SK-N-SH (cell line): ENCODE results near the gene UNC5B. TPM values are rescaled to one million over a fixed set of nuclear protein-coding genes. Genes with fewer than 3 reads are reported as not detected.

Source experiments
- CTCF ChIA-PET: fragments of 300-600, 350-600 bp; formaldehyde crosslinking; extraction: SDS; loops from one replicate; lab custom pipeline; 2021; lab: Yijun Ruan, JAX
- POLR2A ChIA-PET: fragments of 350-600 bp; sonication (Branson Sonifier 250); formaldehyde crosslinking; extraction: SDS; loops from one replicate; lab custom pipeline; 2020; ENCODE audit warnings: antibody characterized with exemption, inconsistent platforms; lab: Yijun Ruan, JAX
- DNase-seq: peaks from one replicate; pipeline ENCODE4 v3.0.0; 2012
- H2AFZ ChIP-seq: fragments of 200-600 bp; sonication (generic); 2 replicates; pipeline ENCODE4 v1.8.1; 2016; ENCODE audit warnings: antibody characterized with exemption, mild to moderate bottlenecking, low read depth
- H3F3A ChIP-seq: fragments of 200-600 bp; sonication (generic); replicated peaks from 2 replicates; pipeline ENCODE3; 2016; ENCODE audit warnings: antibody characterized with exemption, mild to moderate bottlenecking; ENCODE audit not compliant: insufficient read depth
- H3K27ac ChIP-seq, 2 experiments: fragments of 200-500 bp in 1 of 2; fragments of 200-600 bp in 1 of 2; sonication (Bioruptor generic) in 1 of 2; sonication (generic), shearing (Covaris generic) in 1 of 2; 2 replicates each; pipeline versions ENCODE4 v1.5.1 to v1.6.1; 2014 to 2016; ENCODE audit warnings: low read depth in 2 of 2, inconsistent platforms in 1 of 2, low read length in 1 of 2, mild to moderate bottlenecking in 1 of 2, mixed read lengths in 1 of 2
- H3K27me3 ChIP-seq: fragments of 200-600 bp; sonication (generic), shearing (Covaris generic); 2 replicates; pipeline ENCODE4 v1.6.1; 2016; ENCODE audit warnings: mixed run types; ENCODE audit not compliant: insufficient read depth
- H3K36me3 ChIP-seq, 2 experiments: fragments of 200-500 bp in 1 of 2; fragments of 200-600 bp in 1 of 2; sonication (Bioruptor generic) in 1 of 2; sonication (generic) in 1 of 2; replicated peaks in 1 of 2; 2 replicates each; pipeline versions ENCODE3 to v1.5.1; 2014 to 2016; ENCODE audit warnings: low read length in 1 of 2, mild to moderate bottlenecking in 1 of 2; ENCODE audit not compliant: insufficient read depth in 2 of 2, control insufficient read depth in 1 of 2
- H3K4me1 ChIP-seq, 2 experiments: fragments of 200-500 bp in 1 of 2; fragments of 200-600 bp in 1 of 2; sonication (Bioruptor generic) in 1 of 2; sonication (generic), shearing (Covaris generic) in 1 of 2; 2 replicates each; pipeline versions ENCODE4 v1.5.1 to v1.6.1; 2014 to 2016; ENCODE audit warnings: low read depth in 1 of 2, low read length in 1 of 2, mixed run types in 1 of 2; ENCODE audit not compliant: insufficient read depth in 2 of 2, control insufficient read depth in 1 of 2
- H3K4me2 ChIP-seq: fragments of 200-600 bp; sonication (generic), shearing (Covaris generic); 2 replicates; pipeline ENCODE4 v1.6.1; 2017; ENCODE audit warnings: mixed run types
- H3K4me3 ChIP-seq, 2 experiments: fragments of 200-500 bp in 1 of 2; fragments of 200-600 bp in 1 of 2; sonication (Bioruptor generic) in 1 of 2; sonication (generic), shearing (Covaris generic) in 1 of 2; 2 replicates each; pipeline versions ENCODE4 v1.5.1 to v1.8.1; 2014 to 2016; ENCODE audit warnings: low read depth in 2 of 2, inconsistent platforms in 1 of 2, low read length in 1 of 2, mild to moderate bottlenecking in 1 of 2, mixed read lengths in 1 of 2, moderate library complexity in 1 of 2
- H3K79me2 ChIP-seq: fragments of 200-600 bp; sonication (generic); 2 replicates; pipeline ENCODE4 v1.8.1; 2017; ENCODE audit warnings: mild to moderate bottlenecking; ENCODE audit not compliant: insufficient read depth
- H3K9ac ChIP-seq: fragments of 200-600 bp; sonication (generic); 2 replicates; pipeline ENCODE4 v1.6.1; 2017; ENCODE audit warnings: mixed run types
- H3K9me2 ChIP-seq: fragments of 200-600 bp; sonication (generic); 2 replicates; pipeline ENCODE4 v1.6.1; 2017; ENCODE audit warnings: mixed run types
- H3K9me3 ChIP-seq: fragments of 200-600 bp; sonication (generic); 2 replicates; pipeline ENCODE4 v1.6.1; 2017; ENCODE audit warnings: mixed run types, mild to moderate bottlenecking, moderate library complexity
- H4K20me1 ChIP-seq: fragments of 200-600 bp; sonication (generic); 2 replicates; pipeline ENCODE4 v1.6.1; 2017; ENCODE audit warnings: mild to moderate bottlenecking, mixed run types; ENCODE audit not compliant: insufficient read depth
- ELF1 ChIP-seq: IDR thresholded peaks from 2 replicates; pipeline ENCODE4 v1.4.0; 2012
- FOXJ3 ChIP-seq: sonication (generic); formaldehyde crosslinking; IDR thresholded peaks from 2 replicates; pipeline ENCODE4 v1.5.1; 2020; ENCODE audit warnings: mild to moderate bottlenecking, missing genetic modification reagents
- FOXM1 ChIP-seq: IDR thresholded peaks from 2 replicates; pipeline ENCODE4 v1.4.0; 2012; ENCODE audit warnings: low read depth, mild to moderate bottlenecking
- TCF12 ChIP-seq: IDR thresholded peaks from 2 replicates; pipeline ENCODE4 v1.4.0; 2012
- TEAD4 ChIP-seq: IDR thresholded peaks from 2 replicates; pipeline ENCODE4 v1.4.0; 2012; ENCODE audit warnings: mild to moderate bottlenecking, borderline replicate concordance; ENCODE audit not compliant: insufficient read depth
- USF2 ChIP-seq: fragments of 150-350 bp; IDR thresholded peaks from 2 replicates; pipeline ENCODE4 v1.6.1; 2017; ENCODE audit warnings: antibody characterized with exemption, low read length, low read depth, borderline replicate concordance
- WGBS: methylation state at CpG from one replicate; pipeline ENCODE4 v1.1.6; 2017; ENCODE audit warnings: low lambda C conversion rate; 5-methylcytosine and 5-hydroxymethylcytosine counted together
- polyA plus RNA-seq, 3 experiments: library from polyadenylated mRNA; depleted of rRNA; stranded (reverse); fragments of >200 nt; gene quantifications; 2 replicates each; pipeline ENCODE4 v1.2.3, GENCODE V29; 2012
- TF ChIP-seq, protein P1 (sequence below): IDR thresholded peaks from 2 replicates; pipeline ENCODE4 v1.4.0; 2012; ENCODE audit warnings: low read depth, borderline replicate concordance
- TF ChIP-seq, protein P2 (sequence below): IDR thresholded peaks from 2 replicates; pipeline ENCODE4 v1.4.0; 2012; ENCODE audit warnings: low read depth, borderline replicate concordance

The UNC5B gene
- polyA plus RNA-seq, 1 of the 3 experiments (the other 2 are of a cell fraction): 13.8 TPM

- 100% methylated on average over 1 of the region's 1 CpG for WGBS
- H3K4me1 ChIP-seq: peaks cover 0 to 15% of the 10 kb centered on the region in 2 experiments; a peak in 1 of 4 replicates
- H3K9ac ChIP-seq: no peak overlapping the region
Observed at GRCh38 chr10:71321386-71321785, 109.0 kb downstream of the UNC5B start.

GRCh38 chr10:71323407-71323806, 111.0 kb downstream of the UNC5B start:
- H3K9ac ChIP-seq: no peak overlapping the region
- POLR2A ChIA-PET: no interaction called here
- H3K36me3 ChIP-seq: peaks cover 0 to 13% of the 10 kb centered on the region in 2 experiments
- H3K4me2 ChIP-seq: no peak overlapping the region
- no peaks in the 10 kb centered on the region for H4K20me1 ChIP-seq
- no peak overlapping the region for H3K27ac ChIP-seq
- H3K4me1 ChIP-seq: peaks cover 0 to 13% of the 10 kb centered on the region in 2 experiments; a peak in 1 of 4 replicates
- no peaks in the 10 kb centered on the region for H3K27me3 ChIP-seq
- no peak overlapping the region for H3K4me3 ChIP-seq
- no peaks in the 10 kb centered on the region for H3K9me3 ChIP-seq
- 82% methylated on average over 4 of the region's 4 CpGs for whole genome bisulfite sequencing
- H3K79me2 ChIP-seq: no peaks in the 10 kb centered on the region
- no peak for TF ChIP-seq TCF12
- TF ChIP-seq USF2: peak; percentile 54; the same call in 1 of the 2 replicates
- no peak for TF ChIP-seq FOXM1
- TF ChIP-seq, protein P1, sequence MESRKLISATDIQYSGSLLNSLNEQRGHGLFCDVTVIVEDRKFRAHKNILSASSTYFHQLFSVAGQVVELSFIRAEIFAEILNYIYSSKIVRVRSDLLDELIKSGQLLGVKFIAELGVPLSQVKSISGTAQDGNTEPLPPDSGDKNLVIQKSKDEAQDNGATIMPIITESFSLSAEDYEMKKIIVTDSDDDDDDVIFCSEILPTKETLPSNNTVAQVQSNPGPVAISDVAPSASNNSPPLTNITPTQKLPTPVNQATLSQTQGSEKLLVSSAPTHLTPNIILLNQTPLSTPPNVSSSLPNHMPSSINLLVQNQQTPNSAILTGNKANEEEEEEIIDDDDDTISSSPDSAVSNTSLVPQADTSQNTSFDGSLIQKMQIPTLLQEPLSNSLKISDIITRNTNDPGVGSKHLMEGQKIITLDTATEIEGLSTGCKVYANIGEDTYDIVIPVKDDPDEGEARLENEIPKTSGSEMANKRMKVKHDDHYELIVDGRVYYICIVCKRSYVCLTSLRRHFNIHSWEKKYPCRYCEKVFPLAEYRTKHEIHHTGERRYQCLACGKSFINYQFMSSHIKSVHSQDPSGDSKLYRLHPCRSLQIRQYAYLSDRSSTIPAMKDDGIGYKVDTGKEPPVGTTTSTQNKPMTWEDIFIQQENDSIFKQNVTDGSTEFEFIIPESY: no peak
- TF ChIP-seq ELF1: peak; percentile 88
- TF ChIP-seq FOXJ3 (CRISPR knock-in tag): no peak
- TF ChIP-seq, protein P2, sequence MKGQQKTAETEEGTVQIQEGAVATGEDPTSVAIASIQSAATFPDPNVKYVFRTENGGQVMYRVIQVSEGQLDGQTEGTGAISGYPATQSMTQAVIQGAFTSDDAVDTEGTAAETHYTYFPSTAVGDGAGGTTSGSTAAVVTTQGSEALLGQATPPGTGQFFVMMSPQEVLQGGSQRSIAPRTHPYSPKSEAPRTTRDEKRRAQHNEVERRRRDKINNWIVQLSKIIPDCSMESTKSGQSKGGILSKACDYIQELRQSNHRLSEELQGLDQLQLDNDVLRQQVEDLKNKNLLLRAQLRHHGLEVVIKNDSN: peak; percentile 92
- no peaks in the 10 kb centered on the region for H3F3A ChIP-seq
- CTCF ChIA-PET: interaction anchor here (0.7 to 9.0 kb wide), 6 partner anchors 9 to 373 kb away, joined by 3 to 99 read pairs (median 5); no protein-coding TSS in a partner anchor
- H2AFZ ChIP-seq: no peak overlapping the region
- H3K9me2 ChIP-seq: no peaks in the 10 kb centered on the region
- DNase-seq: peak; percentile 54

More at GRCh38 chr10:71321386-71321785, 109.0 kb downstream of the UNC5B start:
- Histone ChIP-seq H3F3A (no peaks in the 10 kb centered on the region), H3K36me3 (peaks cover 0 to 13% of the 10 kb centered on the region in 2 experiments), H3K9me3 (no peaks in the 10 kb centered on the region), H3K27ac (no peak overlapping the region), H3K4me2 (no peak overlapping the region), H4K20me1 (no peaks in the 10 kb centered on the region), H3K4me3 (no peak overlapping the region), H3K9me2 (no peaks in the 10 kb centered on the region), H2AFZ (no peak overlapping the region), H3K27me3 (no peaks in the 10 kb centered on the region), H3K79me2 (no peaks in the 10 kb centered on the region)
- ChIA-PET CTCF (interaction anchor here (0.8 to 9.0 kb wide), 5 partner anchors 9 to 377 kb away, joined by 3 to 99 read pairs (median 35); partner anchors contain the start of gene CDH23), POLR2A (interaction anchor here (1.0 kb wide), 1 partner anchor 37 kb away, joined by 3 read pairs; no protein-coding TSS in a partner anchor)
- no peak for DNase-seq
- TF ChIP-seq TEAD4: no peak
